Ectodermal cell (in vitro differentiated cells): ENCODE data around the gene POLA1.

Source experiments
- H3K27ac ChIP-seq: 2 replicates; pipeline ENCODE4 v1.7.0; 2013; ENCODE audit warnings: mild to moderate bottlenecking, low read depth, low read length; ENCODE audit not compliant: insufficient read depth, poor library complexity, severe bottlenecking
- H3K27me3 ChIP-seq: 2 replicates; pipeline ENCODE4 v1.7.0; 2013; ENCODE audit warnings: mild to moderate bottlenecking, low read length; ENCODE audit not compliant: insufficient read depth, control insufficient read depth, poor library complexity, severe bottlenecking
- H3K36me3 ChIP-seq: one replicate; pipeline ENCODE4 v1.7.0; 2013; ENCODE audit warnings: low read length; ENCODE audit not compliant: control insufficient read depth, insufficient read depth
- H3K4me1 ChIP-seq: one replicate; pipeline ENCODE4 v1.7.0; 2013; ENCODE audit warnings: low read length; ENCODE audit not compliant: control insufficient read depth, insufficient read depth
- H3K4me3 ChIP-seq: 2 replicates; pipeline ENCODE4 v1.7.0; 2013; ENCODE audit warnings: low read depth, low read length, control low read depth; ENCODE audit not compliant: insufficient read depth
- H3K9me3 ChIP-seq: 2 replicates; pipeline ENCODE4 v1.7.0; 2013; ENCODE audit warnings: mild to moderate bottlenecking, low read length, moderate library complexity; ENCODE audit not compliant: control insufficient read depth
- WGBS, 2 experiments: methylation state at CpG; one replicate each; pipeline ENCODE4 v1.1.7; 2013; ENCODE audit warnings: missing lambda C conversion rate in 2 of 2; 5-methylcytosine and 5-hydroxymethylcytosine counted together

The POLA1 gene

DNA sequence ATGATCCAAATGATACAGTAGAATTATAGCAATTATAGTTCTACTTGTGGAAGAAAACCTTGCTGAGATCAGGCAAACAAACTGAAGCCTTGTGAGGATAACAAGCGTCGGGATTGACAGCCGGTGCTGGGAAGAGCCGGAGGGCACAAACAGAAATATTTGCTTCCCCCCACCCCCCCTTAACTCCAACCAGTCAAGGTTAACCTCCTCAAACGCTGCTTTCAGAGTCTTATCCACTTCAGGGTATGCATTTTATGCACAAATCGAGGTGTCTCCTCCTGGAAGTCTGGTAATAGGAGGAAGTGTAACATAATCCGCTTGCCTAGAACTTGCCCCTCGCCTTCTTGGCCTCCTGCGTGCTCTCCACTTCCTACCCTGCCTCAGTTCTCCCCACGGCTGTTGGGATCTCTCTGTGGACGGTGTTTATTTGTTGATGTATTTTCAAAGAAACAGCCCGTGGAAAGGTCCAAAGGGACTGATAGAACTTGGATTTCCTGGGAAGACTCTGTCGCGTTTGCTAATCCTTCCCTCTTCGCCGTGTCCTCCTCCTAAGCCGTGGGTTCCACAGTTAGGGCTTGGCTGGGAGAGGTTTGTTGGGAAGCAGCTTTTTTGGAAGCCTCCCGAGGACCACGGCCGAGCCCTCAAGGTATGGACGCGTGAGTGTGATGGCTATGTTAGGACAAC, 326.1 kb downstream of the POLA1 start:
- H3K4me1 ChIP-seq: no peaks in the 10 kb centered on the region
- no peak overlapping the region for H3K4me3 ChIP-seq
- H3K36me3 ChIP-seq: no peaks in the 10 kb centered on the region
- H3K27me3 ChIP-seq: peaks cover 100% of the 10 kb centered on the region
- H3K27ac ChIP-seq: no peak overlapping the region
- H3K9me3 ChIP-seq: no peaks in the 10 kb centered on the region
- WGBS, 2 experiments: 0 to 3% methylated on average over 14 to 17 of the region's 22 CpGs

DNA sequence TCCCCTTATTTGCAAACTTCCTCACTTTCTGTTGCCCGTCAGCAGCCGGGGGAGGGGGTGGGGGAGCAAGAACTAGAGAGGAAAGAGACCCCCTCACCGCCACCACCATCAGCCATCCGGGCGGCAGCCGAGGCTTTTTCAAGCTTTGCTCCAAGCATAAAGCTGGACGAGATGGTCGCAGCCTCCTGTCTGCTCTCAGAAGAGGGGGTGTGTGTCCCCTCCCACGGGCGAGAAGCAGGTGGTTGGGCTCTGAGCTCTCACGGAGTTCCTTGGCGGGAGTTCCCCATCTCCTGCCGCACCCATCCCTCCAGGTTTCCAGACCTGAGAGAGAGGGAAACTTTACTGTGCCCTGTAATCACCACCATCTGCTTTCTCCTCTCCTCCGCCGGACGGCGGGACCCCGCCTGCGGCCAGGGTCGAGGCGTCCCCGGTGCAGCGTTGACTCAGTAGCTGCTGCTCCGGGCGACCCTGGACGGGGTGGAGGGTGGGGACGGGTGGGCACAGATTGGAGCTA, 326.7 kb downstream of the POLA1 start:
- Histone ChIP-seq H3K36me3 (no peaks in the 10 kb centered on the region), H3K27ac (no peak overlapping the region), H3K27me3 (peaks cover 97% of the 10 kb centered on the region), H3K4me3 (no peak overlapping the region), H3K9me3 (no peaks in the 10 kb centered on the region), H3K4me1 (no peaks in the 10 kb centered on the region)
- WGBS, 2 experiments: 0 to 1% methylated on average over 24 to 25 of the region's 27 CpGs

DNA sequence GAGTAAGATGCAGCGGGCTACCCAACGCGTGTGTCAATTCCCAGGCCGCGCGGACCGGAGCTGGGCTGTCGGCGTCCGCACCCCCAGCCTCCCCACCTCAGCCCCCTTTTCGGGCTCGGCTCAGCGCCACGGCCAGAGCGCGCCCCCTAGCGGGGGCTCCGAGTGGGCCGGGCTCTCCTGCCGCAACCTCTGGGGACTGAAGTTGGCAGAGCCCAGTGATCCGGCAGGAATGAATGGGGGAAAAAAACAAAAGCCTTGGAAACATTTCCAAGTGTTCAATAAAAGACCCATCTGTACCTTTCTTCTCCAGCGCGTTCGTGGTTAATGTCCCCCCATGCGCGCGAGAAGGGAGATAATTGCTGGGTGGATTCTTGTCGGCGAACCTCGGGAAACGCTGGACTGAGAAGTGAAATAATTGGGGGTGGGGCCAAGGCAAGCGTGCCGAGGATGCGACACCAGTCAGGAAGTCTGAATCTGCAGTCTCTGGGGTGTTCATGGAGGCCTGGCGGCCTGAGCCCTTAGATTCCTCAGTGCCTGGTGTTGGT, 327.3 kb downstream of the POLA1 start:
- Histone ChIP-seq H3K9me3 (no peaks in the 10 kb centered on the region), H3K4me3 (no peak overlapping the region), H3K27me3 (peaks cover 94% of the 10 kb centered on the region), H3K4me1 (no peaks in the 10 kb centered on the region), H3K27ac (no peak overlapping the region), H3K36me3 (no peaks in the 10 kb centered on the region)
- 1% methylated on average over 35 of the region's 35 CpGs for WGBS, 2 experiments

DNA sequence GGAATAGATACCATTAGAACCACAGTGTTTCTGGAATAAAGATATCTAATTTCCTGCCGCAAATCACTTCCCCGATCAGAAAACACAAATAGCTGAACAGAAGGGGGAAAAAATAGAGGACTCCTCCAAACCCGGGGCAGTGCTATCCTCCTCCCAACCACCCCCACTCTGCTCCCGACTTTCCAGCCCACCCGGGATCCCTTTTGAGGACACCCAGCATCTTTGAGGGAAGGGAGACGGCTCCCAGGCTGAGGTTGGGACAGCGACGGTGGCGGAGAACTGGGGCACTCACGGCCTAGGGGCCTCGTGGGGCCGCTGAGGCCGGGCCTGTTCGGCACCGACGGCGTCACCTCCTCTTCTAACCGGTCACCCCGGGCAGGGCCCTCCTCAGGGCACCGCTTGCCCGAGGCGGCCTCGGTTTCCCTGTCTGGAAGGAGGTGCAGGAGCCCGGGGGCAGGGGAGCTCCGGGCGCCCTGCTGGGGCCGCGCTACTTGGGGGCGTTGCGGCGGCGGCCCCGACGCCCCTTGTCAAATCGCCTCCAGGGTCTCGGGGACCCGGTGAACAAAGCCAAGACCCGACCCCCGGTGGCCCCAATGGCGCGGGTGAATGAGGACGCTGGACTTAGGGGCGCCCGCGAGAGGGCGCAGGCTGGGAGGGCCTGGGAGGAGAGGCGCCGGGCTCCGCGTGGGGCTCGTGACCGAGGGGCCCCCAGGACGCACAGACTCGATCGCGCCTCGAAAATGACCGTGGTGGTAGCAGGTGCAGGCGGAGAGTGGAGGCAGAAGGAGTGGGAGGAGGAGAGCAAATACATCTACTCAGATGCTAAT, 329.0 kb downstream of the POLA1 start:
- Histone ChIP-seq H3K36me3 (no peaks in the 10 kb centered on the region), H3K4me1 (no peaks in the 10 kb centered on the region), H3K9me3 (no peaks in the 10 kb centered on the region), H3K27ac (no peak overlapping the region), H3K4me3 (no peak overlapping the region), H3K27me3 (peaks cover 77% of the 10 kb centered on the region)
- WGBS, 2 experiments: 1 to 2% methylated on average over 59 of the region's 59 CpGs

DNA sequence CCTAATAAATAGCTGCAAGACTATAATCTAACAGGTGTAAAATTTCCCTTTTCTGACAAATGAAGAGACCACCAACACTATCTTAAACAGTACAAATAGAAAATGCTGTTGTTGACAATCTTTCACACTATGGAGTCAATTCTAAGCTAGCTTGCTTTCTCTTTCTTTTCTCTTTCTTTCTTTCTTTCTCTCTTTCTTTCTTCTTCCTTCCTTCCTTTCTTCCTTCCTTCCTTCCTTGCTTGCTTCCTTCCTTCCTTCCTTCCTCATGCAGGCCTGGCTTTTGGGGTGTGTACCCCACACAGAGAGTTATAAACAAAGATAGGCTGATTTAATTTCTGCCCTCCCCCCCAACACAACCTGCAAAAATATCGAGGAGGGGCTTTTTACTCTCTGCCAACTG, 330.2 kb downstream of the POLA1 start:
- Histone ChIP-seq H3K9me3 (no peaks in the 10 kb centered on the region), H3K27me3 (peaks cover 65% of the 10 kb centered on the region), H3K36me3 (no peaks in the 10 kb centered on the region), H3K4me3 (no peak overlapping the region), H3K27ac (no peak overlapping the region), H3K4me1 (no peaks in the 10 kb centered on the region)
- 67 to 69% methylated on average over 1 of the region's 1 CpG for WGBS, 2 experiments

DNA sequence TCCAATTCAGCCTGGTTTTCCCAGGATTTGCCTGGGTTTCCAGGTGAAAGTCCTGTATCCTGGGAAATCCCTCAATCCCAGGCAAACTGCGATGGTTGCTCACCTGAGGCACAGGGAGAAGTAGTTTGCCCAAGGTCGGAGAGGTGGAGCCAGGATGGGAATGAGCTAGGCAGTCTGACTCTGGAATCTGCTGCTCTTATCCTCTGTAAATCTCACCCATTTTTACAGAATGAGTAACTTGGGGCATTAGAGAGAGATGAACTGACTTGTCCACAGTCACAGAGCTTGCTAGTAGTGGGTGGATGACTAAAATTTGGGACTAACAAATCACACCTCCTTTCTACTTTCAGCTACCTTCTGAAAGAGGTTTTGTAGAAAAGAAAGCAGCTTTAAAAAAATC, 331.9 kb downstream of the POLA1 start:
- WGBS, 2 experiments: 77 to 88% methylated on average over 2 of the region's 2 CpGs
- Histone ChIP-seq H3K9me3 (no peaks in the 10 kb centered on the region), H3K4me3 (no peak overlapping the region), H3K4me1 (no peaks in the 10 kb centered on the region), H3K27me3 (peaks cover 48% of the 10 kb centered on the region), H3K27ac (no peak overlapping the region), H3K36me3 (no peaks in the 10 kb centered on the region)

DNA sequence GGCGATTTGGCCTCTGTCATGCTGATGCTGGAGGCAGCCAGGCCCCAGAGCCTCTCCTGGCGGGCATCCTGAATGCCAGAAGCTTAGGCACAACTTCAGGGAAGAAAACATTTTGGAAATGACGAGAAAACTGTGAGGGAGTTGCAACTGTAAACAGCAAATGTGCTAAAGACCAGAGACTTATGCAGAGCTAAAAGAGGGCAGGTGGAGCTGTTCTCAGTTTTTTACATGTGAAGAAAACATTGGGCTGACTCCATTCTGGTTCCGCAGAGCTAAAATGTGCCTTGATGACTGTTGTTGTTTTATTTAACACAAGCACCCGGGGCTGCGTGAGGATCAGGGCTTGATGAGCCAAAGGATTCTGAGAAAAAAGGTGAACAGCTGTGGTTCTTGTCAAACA, 332.9 kb downstream of the POLA1 start:
- Histone ChIP-seq H3K4me1 (no peaks in the 10 kb centered on the region), H3K4me3 (no peak overlapping the region), H3K9me3 (no peaks in the 10 kb centered on the region), H3K27me3 (peaks cover 38% of the 10 kb centered on the region), H3K36me3 (no peaks in the 10 kb centered on the region), H3K27ac (no peak overlapping the region)
- WGBS, 2 experiments: 83 to 84% methylated on average over 6 of the region's 6 CpGs

DNA sequence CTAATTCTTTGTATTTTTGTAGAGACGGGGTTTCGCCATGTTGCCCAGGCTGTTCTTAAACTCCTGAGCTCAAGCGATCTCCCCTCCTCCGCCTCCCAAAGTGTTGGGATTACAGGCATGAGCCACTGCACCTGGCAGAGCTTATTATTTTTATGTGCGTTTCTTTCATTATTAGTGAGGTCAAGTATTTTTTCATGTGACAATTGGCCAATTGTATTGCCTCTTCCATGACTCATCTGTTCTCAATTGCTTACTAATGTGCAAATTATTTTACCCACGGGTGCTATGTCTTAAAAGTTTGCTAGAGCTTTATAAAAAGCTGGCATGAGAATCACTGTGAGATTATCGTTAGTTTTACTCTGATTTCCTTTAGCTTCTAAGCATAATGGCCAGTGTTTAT, 335.0 kb downstream of the POLA1 start:
- 88 to 91% methylated on average over 7 of the region's 7 CpGs for WGBS, 2 experiments
- H3K4me1 ChIP-seq: no peaks in the 10 kb centered on the region
- no peak overlapping the region for H3K27ac ChIP-seq
- no peaks in the 10 kb centered on the region for H3K36me3 ChIP-seq
- H3K9me3 ChIP-seq: no peaks in the 10 kb centered on the region
- H3K27me3 ChIP-seq: peaks cover 17% of the 10 kb centered on the region
- H3K4me3 ChIP-seq: no peak overlapping the region

DNA sequence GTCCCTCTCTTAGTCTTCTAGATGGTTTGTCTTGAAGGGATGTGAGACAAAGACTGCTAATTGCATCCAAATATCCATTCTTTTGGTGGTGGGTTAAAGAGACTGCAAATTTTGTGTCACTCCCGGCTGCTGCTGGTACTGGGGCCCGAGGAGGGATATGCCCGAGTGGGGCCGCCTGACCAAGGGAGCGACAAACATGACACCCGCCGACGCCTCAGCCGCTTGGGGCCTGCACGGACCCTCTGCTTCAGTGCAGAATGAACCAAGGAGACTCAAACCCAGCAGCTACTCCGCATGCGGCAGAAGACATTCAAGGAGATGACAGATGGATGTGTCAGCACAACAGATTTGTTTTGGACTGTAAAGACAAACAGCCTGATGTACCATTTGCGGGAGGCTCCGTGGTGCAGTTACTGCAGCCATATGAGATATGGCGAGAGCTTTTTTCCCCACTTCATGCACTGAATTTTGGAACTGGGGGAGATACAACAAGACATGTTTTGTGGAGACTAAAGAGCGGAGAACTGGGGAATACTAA, 335.6 kb downstream of the POLA1 start:
- no peaks in the 10 kb centered on the region for H3K9me3 ChIP-seq
- peaks cover 10% of the 10 kb centered on the region for H3K27me3 ChIP-seq
- no peak overlapping the region for H3K27ac ChIP-seq
- WGBS, 2 experiments: 95% methylated on average over 16 of the region's 16 CpGs
- H3K4me3 ChIP-seq: no peak overlapping the region
- no peaks in the 10 kb centered on the region for H3K4me1 ChIP-seq
- no peaks in the 10 kb centered on the region for H3K36me3 ChIP-seq

DNA sequence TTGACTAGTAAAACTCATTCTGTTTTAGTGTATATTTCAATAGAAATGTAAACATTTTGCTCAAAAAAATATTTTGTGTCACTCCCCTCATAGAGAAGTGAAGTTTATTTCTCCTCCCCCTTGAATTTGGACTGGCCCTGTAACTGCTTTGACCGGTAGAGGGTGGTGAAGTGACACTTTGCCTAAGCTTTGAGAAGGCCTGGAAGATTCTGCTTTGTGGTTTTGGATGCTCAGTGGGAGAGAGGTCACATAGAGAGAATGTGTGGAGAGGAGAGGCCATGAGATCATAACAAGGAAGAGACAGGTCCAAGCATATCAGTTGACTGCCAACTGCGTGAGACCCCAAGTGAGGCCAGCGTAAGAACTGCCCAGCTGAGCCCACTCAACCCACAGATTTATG, 341.2 kb downstream of the POLA1 start:
- no peak overlapping the region for H3K4me3 ChIP-seq
- H3K4me1 ChIP-seq: no peaks in the 10 kb centered on the region
- no peaks in the 10 kb centered on the region for H3K36me3 ChIP-seq
- no peaks in the 10 kb centered on the region for H3K27me3 ChIP-seq
- H3K9me3 ChIP-seq: no peaks in the 10 kb centered on the region
- H3K27ac ChIP-seq: no peak overlapping the region
- WGBS, 2 experiments: 22 to 42% methylated on average over 1 of the region's 3 CpGs
